Activated T-helper 9 cell treated with anti-CD3 and anti-CD28 coated beads, Interleukin-2, amount 50 U/mL, for 16 hours (primary cell): Measurements from ENCODE around the gene C10orf120.
A peak's percentile ranks its signal among the peaks of the same experiment; 100 is the strongest.

Experiments
- DNase-seq: peaks from one replicate; pipeline ENCODE4 v3.0.0-alpha.2; 2020; ENCODE audit warnings: low read depth

C10orf120 gene

DNA sequence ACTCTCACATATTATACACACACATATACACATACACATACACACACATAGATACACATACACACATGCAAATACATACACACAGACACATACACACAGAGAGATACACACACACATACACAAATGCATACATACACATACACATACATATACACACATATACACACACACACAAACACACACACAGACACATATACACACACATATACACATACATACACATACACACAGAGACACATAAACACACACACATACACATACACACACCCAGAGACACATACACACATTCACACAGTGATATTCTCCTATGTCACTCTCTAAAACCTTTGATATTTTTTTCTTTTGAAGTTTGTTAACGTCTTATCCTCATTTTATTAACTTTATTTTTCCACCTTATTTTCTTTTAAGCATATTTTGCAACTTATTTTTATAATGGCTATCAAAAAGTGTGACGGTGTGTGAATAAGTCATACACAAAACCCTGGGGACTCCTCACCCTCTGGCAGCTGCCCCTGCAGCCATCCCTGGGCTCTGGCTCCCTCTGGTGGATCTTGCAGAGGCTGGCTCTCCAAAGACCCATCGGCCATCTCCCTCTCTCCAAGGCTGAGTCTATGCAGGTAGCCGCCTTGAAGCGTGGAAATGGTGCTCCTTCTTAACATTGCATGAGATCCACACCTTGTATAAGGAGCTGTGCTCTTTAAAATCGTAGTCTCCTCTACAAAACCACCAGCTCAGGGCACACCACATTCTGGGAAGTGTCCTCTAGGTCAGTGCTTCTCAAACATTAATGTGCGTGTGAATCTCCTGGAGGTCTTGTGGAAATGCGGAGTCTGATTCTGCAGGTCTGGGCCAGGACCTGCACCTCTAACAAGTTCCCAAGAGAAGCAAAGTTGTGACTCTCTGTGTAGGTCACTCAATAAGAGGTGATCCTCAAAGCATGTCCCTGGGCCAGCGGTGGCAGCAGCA lies 4.1 kb upstream of the C10orf120 start:
- DNase-seq = peak; percentile 8

DNA sequence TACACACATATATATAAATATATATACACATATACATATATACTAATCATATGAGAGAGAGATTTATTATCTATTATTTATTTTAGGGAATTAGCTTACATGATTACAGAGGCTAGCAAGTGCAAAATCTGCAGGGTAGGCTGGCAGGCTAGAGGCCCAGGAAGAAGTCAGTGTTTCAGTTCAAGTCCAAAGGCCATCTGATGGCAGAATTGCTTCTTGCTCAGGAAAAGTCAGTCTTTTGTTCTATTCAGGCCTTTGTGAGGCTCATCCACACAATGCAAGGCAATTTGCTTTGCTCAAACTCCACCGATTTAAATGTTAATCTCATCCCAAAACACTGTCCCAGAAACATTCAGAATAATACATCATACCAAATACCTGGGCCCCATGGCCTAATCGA lies 2.6 kb upstream of the C10orf120 start:
- no peak for DNase-seq

DNA sequence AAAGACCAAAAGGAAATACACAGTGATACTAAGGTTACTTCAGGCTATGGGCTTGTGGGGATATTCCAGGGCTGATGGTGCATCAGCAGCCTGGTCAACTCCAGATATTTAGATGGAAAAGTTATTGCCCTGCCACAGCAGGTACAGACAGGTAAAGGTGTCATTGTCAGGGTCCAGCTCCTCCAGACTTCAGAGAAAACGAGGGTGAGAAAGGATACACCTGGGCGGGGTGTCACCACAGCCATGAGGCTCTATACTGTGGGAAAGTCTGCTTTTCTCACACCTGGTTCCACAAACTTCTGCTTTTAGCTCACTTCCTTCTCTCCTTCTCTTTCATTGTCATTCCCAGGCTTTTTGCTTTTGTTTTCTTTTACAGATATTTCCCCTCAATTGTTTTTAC lies 2.0 kb upstream of the C10orf120 start:
- no peak for DNase-seq

DNA sequence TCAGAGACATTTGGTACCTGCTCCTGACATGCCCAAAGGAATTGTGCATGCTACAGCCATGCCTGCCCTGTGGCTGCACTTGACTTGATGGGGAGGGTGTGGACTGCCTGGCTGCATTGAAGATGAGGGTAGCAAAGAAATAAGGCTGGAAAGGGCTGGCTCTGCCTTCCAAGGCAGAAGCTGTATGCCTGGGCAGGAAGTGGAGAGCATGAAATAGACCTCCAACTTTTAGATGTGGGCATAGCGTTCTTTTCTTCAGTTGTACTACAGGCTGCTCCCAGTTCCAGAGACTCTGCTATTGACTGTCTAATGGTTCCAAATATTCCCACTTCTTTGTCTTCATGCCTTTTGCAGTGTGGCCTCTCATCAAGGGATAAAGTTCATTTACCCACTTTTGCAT lies 3.0 kb downstream of the C10orf120 start:
- DNase-seq = no peak

DNA sequence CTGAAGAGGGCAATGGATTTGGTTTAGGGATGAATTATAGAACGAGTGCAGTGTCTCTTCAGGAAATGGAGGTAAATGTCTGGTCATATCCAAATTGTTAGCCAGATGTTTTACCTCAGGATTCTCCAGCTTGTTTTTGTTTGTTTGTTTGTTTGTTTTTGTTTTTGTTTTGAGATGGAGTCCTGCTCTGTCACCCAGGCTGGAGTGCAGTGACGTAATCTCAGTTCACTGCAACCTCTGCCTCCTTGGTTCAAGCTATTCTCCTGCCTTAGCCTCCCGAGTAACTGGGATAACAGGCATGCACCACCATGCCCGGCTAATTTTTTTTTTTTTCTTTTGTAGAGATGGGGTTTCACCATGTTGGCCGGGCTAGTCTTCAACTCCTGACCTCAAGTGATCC lies 6.9 kb downstream of the C10orf120 start:
- DNase-seq = no peak

DNA sequence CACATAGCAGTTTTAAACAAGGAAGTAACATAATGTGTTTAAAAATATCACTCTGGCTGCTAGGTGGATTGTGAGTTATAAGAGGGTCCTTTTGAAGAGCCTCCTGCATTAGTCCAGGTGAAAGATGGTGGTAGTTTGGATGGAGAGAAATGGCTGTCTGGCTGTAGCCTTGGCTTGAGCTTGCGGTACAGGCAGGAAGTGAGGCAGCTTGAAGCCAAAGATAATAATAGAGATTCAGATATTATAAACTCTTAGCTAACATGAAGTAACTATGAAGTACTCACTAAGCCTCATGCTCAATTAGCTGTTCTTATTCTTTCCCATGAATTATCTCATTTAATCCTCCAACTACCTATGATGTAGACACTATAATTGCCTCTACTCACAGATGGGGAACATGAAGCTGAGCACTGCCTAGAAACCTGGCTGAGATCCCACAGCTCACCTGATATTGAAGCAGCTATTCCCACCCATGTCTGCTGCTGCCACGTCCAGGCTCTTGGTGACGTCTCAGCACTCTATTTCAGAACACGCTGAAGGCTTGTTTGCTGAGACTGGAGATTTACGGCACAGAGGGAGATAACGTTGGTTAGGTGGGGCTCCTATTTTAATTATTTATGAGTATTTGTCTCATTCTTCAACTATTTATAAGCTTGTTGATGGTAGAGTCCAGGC lies 10.4 kb downstream of the C10orf120 start:
- no peak for DNase-seq

DNA sequence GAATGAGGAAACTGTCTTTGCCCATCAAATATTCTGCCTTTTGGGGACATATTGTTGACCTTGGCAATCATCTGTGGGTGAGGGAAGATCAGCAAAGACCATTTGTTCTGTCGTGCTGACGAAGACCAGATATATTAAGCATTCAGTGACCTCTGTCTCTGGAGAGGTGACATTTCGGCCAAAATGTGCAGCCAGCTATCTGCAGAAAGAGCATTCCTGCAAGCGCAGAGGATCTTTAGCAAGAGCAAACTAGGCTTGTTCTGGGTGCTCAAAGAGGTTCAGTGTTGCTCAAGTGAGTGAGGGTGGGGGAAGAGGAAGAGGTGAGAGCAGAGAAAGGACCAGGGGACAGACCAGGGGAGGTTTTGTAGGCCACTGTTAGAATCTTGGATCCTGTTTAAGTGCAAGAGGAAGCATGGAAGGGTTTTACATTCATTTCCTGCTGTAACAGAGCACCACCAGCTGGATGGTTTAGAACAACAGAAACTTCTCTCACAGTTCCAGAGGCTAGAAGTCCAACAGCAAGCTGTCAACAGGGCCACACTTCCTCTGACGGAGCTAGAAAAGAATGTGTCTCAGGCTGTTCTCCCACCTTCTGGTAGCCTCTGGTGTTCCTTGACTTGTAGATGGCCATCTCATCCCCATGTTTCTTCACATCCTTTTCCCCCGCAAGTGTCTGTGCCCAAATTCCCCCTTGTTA lies 11.2 kb downstream of the C10orf120 start:
- DNase-seq = no peak

DNA sequence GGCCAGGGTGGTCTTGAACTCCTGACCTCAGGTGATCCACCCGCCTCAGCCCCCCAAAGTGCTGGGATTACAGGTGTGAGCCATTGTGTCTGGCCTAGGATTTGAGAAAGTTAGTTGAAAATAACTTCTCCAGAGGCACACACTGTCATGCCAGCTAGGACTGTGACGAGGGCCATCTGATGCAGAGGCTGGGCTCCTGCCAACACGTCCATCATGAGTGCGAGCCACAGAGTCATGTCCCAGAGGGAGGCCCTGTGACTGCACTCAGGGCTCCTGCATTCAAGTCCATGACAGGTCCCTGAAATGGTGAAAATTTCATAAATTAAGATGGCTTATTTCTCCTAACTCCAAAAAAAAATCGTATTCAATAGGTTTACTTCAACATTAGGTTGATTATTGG lies 17.1 kb downstream of the C10orf120 start:
- DNase-seq = no peak

DNA sequence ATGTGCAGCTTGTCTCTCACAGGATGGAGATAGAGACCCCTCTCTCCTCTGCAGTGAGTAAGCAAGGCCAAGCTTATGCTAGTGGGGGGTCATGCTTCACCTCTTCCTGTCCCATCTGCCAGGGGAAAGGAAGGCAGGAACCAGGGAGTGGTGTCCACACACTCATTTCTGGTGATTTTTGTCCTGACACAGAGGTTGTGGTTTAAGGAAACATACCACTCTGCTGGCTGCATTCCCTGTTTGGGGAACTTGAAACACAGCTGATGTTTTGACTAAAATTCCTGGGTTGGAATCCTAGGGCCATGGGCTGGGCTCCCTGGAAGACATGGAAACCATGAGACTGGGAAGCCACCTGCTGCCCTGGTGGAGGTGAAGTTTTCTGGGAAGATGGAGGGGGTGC lies 21.4 kb downstream of the C10orf120 start:
- DNase-seq = no peak

DNA sequence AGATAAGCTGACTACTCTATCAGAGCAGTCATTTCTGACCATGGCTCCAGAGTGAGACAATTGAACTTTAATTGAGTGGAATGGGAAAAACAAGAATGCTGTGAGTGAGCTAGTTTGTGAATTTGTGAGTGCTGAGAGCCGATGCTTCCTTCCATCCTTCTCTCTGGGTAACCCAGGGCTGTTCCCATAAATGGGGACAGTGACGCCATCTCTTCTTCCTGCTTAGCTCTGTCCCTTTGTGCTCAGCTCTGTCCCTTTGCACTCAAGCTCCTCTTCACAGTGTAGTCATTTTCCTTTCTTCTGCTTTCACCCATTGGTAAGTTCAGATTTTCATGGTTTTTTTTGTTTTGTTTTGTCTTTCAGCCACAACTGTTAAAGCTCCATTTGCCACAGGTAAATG lies 24.4 kb downstream of the C10orf120 start:
- no peak for DNase-seq

DNA sequence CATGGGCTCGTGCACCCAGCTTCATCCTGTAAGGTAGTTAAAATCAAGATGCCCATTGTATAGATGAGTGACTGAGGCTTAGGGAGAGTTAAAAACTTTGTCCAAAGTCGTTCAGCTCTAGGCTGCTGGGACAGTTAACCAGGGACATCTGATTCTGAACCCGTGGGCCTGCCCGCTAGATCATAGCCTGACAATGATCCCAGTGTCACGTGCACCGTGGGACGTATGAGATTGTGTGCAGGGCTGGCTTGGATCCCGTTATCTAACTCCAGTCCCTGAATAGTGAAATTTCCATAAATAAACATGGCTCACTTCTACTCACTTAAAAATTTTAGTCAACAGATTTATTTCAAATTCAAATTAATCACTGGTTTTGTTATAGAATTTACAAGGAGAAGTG lies 24.9 kb downstream of the C10orf120 start:
- no peak for DNase-seq

DNA sequence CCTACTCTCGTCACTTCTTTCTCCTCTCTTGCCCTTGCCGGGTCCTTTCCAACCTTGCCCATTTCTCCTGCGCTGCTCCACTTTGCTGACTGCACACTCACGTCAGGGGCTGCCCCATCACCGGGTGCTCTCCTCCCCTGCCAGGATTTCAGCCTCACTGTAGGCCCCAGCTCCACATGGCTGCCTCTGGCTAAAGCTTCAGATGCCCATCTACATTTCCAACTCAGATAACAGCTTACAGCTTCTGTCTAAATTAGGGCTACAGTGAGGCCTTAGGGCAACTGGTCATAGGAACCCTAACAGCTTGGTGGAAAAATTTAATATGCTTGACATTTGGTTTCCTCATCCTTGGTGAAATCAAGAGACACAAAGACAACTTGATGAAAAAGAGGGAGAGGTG lies 25.9 kb downstream of the C10orf120 start:
- no peak for DNase-seq

DNA sequence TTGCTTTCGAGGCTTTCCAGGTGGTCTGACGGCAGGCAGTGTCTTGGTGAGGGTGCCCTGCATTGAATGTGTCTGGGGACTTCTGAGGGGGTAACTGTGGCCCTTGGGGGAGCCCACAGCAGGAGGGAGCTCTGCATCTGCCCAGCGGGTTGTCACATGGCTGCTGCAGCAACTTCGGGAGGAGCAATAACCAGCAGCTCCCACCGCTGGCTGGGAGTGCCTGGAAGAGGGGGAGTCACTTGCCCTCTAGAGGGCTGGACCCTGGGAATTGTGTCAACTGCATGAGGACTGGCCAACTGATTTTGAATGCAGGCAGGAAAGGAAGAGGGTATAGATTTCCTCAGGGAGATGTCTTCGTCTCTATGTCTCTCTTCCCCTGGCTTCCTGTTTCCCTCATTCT lies 26.4 kb downstream of the C10orf120 start:
- no peak for DNase-seq

DNA sequence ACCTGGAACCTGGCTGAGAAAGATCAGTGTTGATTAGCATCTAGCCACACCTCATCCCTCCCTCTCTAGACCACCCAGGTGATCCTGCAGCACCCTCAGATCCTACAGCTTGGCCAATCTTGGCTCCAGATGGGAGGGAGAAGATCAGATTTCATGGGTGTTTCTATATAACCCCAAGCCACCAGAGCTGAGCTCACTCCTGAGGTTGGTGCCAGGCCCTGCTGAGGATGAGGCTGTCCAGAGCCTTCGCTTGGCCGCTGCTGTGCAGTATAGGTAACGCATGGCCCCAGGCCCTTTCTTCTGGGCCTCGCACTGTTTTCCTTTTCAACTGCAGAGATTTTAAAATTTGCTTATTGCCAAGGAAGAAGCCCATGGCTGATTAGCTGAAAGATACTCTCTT lies 27.0 kb downstream of the C10orf120 start:
- DNase-seq = no peak

DNA sequence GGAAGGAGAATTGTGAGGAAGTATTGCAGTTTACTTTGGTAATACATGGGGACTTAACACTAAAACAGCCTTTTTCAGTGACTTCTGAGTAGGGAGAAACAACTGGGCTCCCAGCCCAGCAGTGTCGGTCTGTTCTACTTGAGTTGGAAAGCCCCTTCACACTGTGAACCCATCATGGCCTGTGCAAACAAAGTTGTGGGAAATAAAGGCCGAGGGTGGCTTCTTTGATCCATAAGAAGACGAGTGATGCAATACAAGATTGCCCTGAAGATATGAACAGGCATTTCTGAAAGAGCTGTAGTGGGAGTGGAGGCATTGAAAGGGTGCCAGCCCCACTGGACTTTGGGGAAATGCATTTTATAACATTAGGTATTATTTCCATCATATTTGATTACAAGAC lies 28.3 kb downstream of the C10orf120 start:
- no peak for DNase-seq

DNA sequence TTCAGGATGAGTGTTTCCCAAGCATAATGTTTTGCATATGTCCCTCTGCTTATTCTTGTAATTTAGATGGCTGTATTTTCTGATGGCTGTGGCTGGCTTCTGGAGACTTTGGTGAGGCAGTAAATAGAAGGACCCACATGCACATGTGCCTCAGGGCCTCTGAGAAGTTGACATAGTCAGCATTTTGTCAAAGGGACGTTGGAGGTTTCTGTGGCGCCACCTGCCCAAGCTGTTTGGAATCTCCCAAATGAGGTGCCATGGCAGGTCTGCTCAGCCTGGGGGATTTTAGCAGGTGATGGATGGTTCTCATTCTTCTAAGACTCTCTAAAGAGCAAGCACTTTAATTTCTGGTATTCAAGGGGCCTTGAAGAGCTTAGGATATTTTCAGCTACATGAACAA lies 29.8 kb downstream of the C10orf120 start:
- DNase-seq = no peak

DNA sequence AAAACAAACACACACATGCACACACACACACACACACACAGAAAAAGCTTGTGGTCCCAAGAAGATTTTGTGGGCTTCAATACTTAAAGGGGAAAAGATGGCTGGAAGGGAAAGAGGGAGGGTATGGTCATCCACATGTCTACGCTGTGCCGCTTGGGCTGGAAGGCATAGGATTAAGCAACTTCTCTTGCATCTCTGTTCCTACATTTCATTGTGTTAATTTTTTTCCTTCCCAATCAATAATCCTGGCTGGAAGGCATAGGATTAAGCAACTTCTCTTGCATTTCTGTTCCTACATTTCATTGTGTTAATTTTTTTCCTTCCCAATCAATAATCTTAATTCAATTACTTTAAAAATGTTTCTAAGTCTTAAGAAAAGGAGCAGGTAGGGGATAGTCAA lies 30.6 kb downstream of the C10orf120 start:
- no peak for DNase-seq

DNA sequence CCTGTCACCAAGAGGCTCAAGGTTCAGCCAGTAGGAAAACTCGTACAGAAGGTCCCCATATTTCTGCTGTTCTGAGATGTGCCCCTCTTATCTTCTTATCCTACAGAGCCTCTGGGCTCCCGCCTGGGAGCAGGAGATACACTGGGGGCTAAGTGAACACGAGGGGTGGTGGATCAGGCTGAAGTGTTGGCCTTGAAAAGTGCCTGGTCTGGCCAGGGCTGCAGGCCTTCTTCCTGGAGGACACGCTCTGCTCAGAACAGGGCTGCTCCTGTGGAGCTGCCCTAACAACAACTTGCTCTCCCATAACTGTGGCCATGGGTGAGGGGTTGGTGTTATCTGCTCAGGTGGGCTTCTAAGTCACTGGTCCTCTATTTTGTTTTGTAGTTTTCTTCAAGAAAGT lies 33.7 kb downstream of the C10orf120 start:
- DNase-seq = no peak

DNA sequence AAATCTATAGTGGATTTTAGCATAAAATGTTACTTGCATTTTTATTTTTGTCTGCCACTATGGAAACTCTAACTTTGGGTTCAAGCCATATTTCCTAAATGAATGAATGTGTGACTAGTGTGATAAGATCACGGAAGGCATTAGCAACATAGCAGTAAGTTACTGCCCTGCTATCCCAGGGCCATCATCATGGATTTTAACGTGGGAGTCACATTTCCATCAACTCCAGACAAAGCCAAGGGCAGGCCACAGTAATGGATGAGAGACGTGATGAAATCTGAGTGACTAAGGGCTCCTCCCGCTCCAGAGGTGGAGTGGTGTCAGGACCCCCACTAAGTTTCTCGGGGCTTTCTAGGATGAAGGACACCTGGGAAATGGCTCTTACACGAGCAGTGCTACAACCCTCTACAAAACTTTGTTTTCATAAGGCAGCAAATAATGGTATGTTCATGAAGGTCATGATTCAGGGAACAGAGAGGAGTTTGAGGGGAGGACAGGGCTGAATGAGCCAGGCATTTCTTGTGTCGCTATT lies 34.3 kb downstream of the C10orf120 start:
- no peak for DNase-seq

DNA sequence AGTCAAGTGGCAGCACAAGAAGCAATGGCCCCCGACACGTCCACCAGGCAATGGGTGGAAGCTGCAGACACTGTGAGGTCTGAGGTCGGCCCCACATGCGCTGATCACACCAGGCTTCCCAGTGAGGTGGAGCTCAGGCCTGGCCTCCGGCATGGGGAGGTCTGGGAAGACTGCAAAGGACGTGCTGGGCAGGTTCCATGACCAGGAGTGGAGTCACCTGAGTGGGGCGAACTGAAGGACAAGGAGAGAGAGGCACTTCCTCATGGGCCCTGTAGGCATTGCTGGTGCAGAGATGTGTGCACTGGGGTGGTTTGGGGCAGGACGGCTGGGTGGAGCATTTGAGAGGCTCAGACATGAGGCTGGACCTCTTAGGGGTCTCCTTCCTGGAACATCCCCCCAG lies 35.1 kb downstream of the C10orf120 start:
- no peak for DNase-seq

DNA sequence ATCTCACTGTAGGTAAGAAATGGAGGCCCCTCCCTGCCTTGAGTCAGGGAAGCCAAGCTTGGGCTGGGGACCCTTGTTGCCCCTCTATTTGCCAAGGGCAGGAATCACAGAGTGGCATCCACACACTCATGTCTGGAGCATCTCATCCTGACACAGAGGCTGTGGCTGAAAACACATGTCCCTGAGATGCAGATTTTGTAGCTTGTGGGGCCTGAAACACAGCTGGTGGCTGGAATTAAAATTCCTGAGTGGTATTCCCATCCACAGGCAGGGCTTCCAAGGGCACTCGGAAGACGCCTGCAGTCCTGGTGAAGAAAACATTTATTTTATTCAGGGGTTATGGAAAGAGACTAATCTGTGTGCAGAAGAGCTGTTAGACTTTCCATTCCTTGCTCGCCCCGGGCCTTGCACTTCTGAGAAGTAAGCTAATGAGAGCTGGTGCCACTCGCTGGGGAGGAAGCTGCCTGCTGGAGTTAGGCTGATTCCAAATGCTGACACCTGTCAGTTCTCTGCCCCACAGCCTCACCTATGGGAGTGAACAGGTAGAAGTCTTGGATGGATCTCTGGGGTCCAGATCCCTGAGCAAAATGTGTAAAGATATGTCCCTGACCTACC lies 36.0 kb downstream of the C10orf120 start:
- no peak for DNase-seq

DNA sequence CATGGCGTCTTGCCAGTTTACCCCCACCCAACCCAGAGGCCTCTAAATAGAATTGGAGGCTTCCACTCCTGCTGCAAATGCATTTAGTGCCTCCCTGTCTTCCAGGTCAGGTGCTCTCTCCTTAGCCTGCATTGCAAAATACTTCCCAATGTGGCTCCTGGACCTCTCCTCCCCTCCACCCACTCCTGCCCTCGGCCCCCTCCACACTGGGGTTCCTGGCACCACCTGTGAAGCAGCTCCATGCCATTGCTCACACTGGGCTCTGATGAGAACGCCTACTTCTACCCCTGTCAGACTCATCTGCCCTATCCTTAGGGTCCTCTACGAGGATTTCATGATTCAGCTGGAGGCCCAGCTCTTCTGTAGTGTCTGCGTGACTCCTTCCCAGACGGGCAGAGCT lies 37.4 kb downstream of the C10orf120 start:
- no peak for DNase-seq
